SH-SY5Y (cell line): ENCODE measurements around the gene BLID.

ENCODE experiments used
- GATA2 ChIP-seq: IDR thresholded peaks from 2 replicates; pipeline ENCODE4 v1.6.1; 2011; ENCODE audit warnings: mild to moderate bottlenecking, low read depth, low read length
- GATA3 ChIP-seq: IDR thresholded peaks from 2 replicates; pipeline ENCODE4 v1.6.1; 2011; ENCODE audit warnings: low read depth, mild to moderate bottlenecking, low read length, moderate library complexity

DNA sequence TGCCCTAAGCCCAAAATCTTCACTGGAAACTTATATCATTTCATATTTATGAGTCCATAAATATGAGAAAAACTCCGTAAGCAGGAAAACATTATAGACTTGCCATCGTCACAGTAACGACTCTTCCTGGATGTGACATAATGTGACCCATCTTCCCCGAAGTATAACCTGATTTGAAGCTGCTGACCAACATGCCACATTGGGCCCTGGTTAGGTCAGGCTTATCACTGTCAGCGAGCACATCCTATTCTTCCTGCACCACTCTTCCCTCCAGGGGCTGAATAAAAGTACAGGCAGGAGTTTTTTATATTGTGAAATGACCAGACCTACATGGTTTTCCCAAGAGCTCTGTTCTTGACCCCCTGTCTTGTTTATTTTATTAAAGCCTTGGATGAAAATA is 12.1 kb upstream of the BLID start:
- TF ChIP-seq GATA3 (no peak), GATA2 (no peak)
